GM12873 (cell line): ENCODE results near the gene OR5H6.
A peak's percentile ranks its signal among the peaks of the same experiment; 100 is the strongest.

Experiments used
- CTCF ChIP-seq: IDR thresholded peaks from 2 replicates; pipeline ENCODE4 v1.5.1; 2012; ENCODE audit warnings: low read depth, mild to moderate bottlenecking, moderate library complexity, low read length, control low read depth; ENCODE audit not compliant: insufficient read depth; ENCODE audit errors: missing control alignments

OR5H6 gene

GRCh38 chr3:98263944-98264343 is at the start of gene OR5H6:
Gene OR5H6 (plus strand): TSS chr3:98264244. CDS start chr3:98264333, 89 bp downstream.
- TF ChIP-seq CTCF, result no peak

GRCh38 chr3:98215051-98215450 is 49.0 kb upstream of the OR5H6 start:
- TF ChIP-seq CTCF, result no peak

- TF ChIP-seq CTCF, result no peak
These were observed 40.0 kb upstream of the OR5H6 start for GRCh38 chr3:98223907-98224672.

GRCh38 chr3:98232489-98232888 is 31.6 kb upstream of the OR5H6 start:
- no peak for TF ChIP-seq CTCF

GRCh38 chr3:98233468-98233867 is 30.6 kb upstream of the OR5H6 start:
- TF ChIP-seq CTCF, result peak; percentile 8

- no peak for TF ChIP-seq CTCF
These were observed 23.9 kb upstream of the OR5H6 start for GRCh38 chr3:98240131-98240530.

GRCh38 chr3:98242155-98242554 is 21.9 kb upstream of the OR5H6 start:
- no peak for TF ChIP-seq CTCF
